HepG2 (cell line): Measurements from ENCODE around the gene TIGD6. TPM values are rescaled to one million over a fixed set of nuclear protein-coding genes. Genes with fewer than 3 reads are reported as not detected.

Experiments
- FOXJ3 ChIP-seq: sonication (generic); formaldehyde crosslinking; IDR thresholded peaks from 2 replicates; pipeline ENCODE4 v1.4.0; 2020; ENCODE audit warnings: missing genetic modification reagents, mild to moderate bottlenecking, borderline replicate concordance
- GTF2F1 ChIP-seq: fragments of 150-350 bp; IDR thresholded peaks from 2 replicates; pipeline ENCODE4 v1.6.1; 2014; ENCODE audit warnings: low read length
- ISX ChIP-seq: sonication (generic); formaldehyde crosslinking; conservative IDR thresholded peaks from 2 replicates; pipeline ENCODE4 v1.5.0; 2020; ENCODE audit warnings: missing genetic modification reagents
- JARID2 ChIP-seq: sonication (generic); formaldehyde crosslinking; IDR thresholded peaks from 2 replicates; pipeline ENCODE4 v1.8.1; 2023; ENCODE audit warnings: missing genetic modification reagents, inconsistent platforms; ENCODE audit not compliant: insufficient replicate concordance
- PLRG1 ChIP-seq: fragments of 450-650 bp; conservative IDR thresholded peaks from 2 replicates; pipeline ENCODE4 v1.6.1; 2016
- PTBP1 ChIP-seq: fragments of 200-400 bp; formaldehyde crosslinking; IDR thresholded peaks from 2 replicates; pipeline ENCODE4 v1.6.1; 2018; ENCODE audit warnings: low read length, low read depth; ENCODE audit not compliant: poor library complexity, severe bottlenecking
- RFXANK ChIP-seq: IDR thresholded peaks from 2 replicates; pipeline ENCODE4 v1.6.1; 2016
- RFXAP ChIP-seq: sonication (generic); formaldehyde crosslinking; IDR thresholded peaks from 2 replicates; pipeline ENCODE4 v1.4.0; 2020; ENCODE audit warnings: missing genetic modification reagents, borderline replicate concordance
- RXRB ChIP-seq: IDR thresholded peaks from 2 replicates; pipeline ENCODE4 v1.6.1; 2016; ENCODE audit warnings: borderline replicate concordance, missing genetic modification reagents, missing compliant biosample characterization
- SALL2 ChIP-seq: sonication (generic); formaldehyde crosslinking; IDR thresholded peaks from 2 replicates; pipeline ENCODE4 v1.8.1; 2023; ENCODE audit warnings: mild to moderate bottlenecking, missing genetic modification reagents, inconsistent platforms
- TARDBP ChIP-seq: sonication (generic); formaldehyde crosslinking; IDR thresholded peaks from 2 replicates; pipeline ENCODE4 v1.8.0; 2022; ENCODE audit warnings: mild to moderate bottlenecking, missing genetic modification reagents
- TRIM24 ChIP-seq: sonication (generic); formaldehyde crosslinking; IDR thresholded peaks from 2 replicates; pipeline ENCODE4 v1.8.0; 2022; ENCODE audit warnings: mild to moderate bottlenecking, missing genetic modification reagents
- ZNF432 ChIP-seq: sonication (generic); formaldehyde crosslinking; IDR thresholded peaks from 2 replicates; pipeline ENCODE4 v1.5.0; 2020; ENCODE audit warnings: missing genetic modification reagents, mild to moderate bottlenecking, borderline replicate concordance
- ZNF460 ChIP-seq: sonication (generic); formaldehyde crosslinking; IDR thresholded peaks from 2 replicates; pipeline ENCODE4 v1.5.1; 2020; ENCODE audit warnings: missing genetic modification reagents, mild to moderate bottlenecking, borderline replicate concordance
- ZNF749 ChIP-seq: sonication (generic); formaldehyde crosslinking; IDR thresholded peaks from 2 replicates; pipeline ENCODE4 v1.8.0; 2022; ENCODE audit warnings: mild to moderate bottlenecking, missing genetic modification reagents, moderate library complexity, borderline replicate concordance
- polyA plus RNA-seq, 8 experiments: library from polyadenylated mRNA; depleted of rRNA in 3 of 8; stranded (reverse) in 7 of 8; unstranded in 1 of 8; fragments of >200 nt; fragmentation: Illumina TruSeq in 4 of 8; extraction: Trizol in 4 of 8; gene quantifications; 2 replicates each; pipeline versions ENCODE4 v1.2.1 to v1.2.3, GENCODE V29; 2011 to 2016; ENCODE audit warnings: low read depth in 4 of 8, missing spikeins in 1 of 8, mixed read lengths in 1 of 8; ENCODE audit not compliant: insufficient read depth in 1 of 8
- total RNA-seq, 5 experiments: library from RNA; depleted of rRNA; stranded (reverse); fragments of >200 nt; fragmentation: Illumina TruSeq; extraction: Trizol; gene quantifications; 2 replicates each; pipeline ENCODE4 v1.2.3, GENCODE V29; 2016; ENCODE audit warnings: low read depth in 1 of 5
- TF ChIP-seq, protein P1 (sequence below): sonication (generic); IDR thresholded peaks from 2 replicates; pipeline ENCODE4 v1.6.1; 2016; ENCODE audit warnings: low read depth, borderline replicate concordance
- TF ChIP-seq, protein P2 (sequence below): sonication (generic); formaldehyde crosslinking; IDR thresholded peaks from one replicate; pipeline ENCODE4 v1.5.1; 2020; ENCODE audit warnings: mild to moderate bottlenecking, missing genetic modification reagents; ENCODE audit errors: not compliant biosample characterization
- TF ChIP-seq, protein P3 (sequence below): sonication (generic); formaldehyde crosslinking; conservative IDR thresholded peaks from 2 replicates; pipeline ENCODE4 v1.8.0; 2022; ENCODE audit warnings: missing genetic modification reagents

The TIGD6 gene
- total and polyA plus RNA-seq, 2 of the 13 experiments (the other 11 are each of a cell fraction or from before 2014, with no cell fraction given): 2.1 to 2.9 TPM

DNA sequence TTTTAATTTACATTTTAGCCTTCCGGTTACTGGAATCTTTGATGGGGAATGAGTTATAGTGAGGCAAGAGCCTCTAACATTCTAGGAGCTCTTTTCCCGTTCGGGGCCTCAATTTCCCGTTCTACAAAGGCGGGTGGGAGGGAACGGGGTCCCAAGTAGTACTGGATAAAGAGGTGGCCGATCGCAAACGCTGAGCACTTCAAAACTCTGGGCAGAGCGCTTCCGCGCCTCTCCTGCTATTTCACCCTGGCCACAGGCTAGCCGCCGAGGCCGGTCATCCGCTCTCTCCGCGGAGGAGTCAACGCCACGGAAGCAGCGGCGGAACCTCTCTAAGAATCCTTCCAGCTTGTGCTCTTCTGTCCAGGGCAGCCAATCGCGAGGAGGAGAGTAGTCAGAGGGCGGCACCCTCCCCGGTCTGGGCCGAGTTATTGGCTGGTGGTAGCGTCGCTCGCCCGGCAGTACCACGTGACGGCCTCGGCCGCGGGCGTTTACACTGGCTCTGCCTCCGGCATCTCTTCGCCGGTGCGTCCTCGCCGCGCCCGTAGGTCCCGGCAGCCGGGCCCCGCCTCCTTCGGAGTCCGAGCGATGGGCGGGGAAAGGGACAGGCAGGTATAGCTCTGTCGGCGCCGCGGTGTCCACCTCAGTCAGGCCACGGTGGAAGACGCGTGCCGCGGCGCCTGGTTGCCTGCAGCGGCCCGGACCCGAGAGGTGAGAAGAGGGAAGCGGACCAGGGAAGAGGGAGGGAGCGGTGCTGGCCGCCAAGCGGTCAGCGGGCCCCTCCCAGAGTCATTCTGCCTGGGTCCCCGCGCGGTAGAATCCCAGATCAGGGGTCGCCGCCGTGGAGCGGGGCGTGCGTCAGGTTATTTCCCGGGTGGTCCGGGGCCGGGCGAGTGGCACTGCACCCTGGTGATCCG, 39.9 kb downstream of the TIGD6 start, which contains the start of gene SLC26A2 (continued):
- TF ChIP-seq PTBP1: no peak
- peak; percentile 30 for TF ChIP-seq RXRB (CRISPR knock-in tag)
- TF ChIP-seq ISX (CRISPR knock-in tag): no peak; the same call in 1 of the 2 replicates
- TF ChIP-seq GTF2F1: no peak
- TF ChIP-seq, protein P1, sequence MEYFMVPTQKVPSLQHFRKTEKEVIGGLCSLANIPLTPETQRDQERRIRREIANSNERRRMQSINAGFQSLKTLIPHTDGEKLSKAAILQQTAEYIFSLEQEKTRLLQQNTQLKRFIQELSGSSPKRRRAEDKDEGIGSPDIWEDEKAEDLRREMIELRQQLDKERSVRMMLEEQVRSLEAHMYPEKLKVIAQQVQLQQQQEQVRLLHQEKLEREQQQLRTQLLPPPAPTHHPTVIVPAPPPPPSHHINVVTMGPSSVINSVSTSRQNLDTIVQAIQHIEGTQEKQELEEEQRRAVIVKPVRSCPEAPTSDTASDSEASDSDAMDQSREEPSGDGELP: no peak
- peak; percentile 58; the same call in 1 of the 2 replicates for TF ChIP-seq TARDBP (CRISPR knock-in tag)
- no peak for TF ChIP-seq ZNF460 (CRISPR knock-in tag)
- TF ChIP-seq JARID2: peak; percentile 39
- no peak for TF ChIP-seq FOXJ3 (CRISPR knock-in tag)
- no peak for TF ChIP-seq TRIM24 (CRISPR knock-in tag)
- 0 out of 2 replicates have a peak, but pooled peaks have one; percentile 34 for TF ChIP-seq RFXAP (CRISPR knock-in tag)
- peak; percentile 55; the same call in 1 of the 2 replicates for TF ChIP-seq SALL2 (CRISPR knock-in tag)
- TF ChIP-seq, protein P2, sequence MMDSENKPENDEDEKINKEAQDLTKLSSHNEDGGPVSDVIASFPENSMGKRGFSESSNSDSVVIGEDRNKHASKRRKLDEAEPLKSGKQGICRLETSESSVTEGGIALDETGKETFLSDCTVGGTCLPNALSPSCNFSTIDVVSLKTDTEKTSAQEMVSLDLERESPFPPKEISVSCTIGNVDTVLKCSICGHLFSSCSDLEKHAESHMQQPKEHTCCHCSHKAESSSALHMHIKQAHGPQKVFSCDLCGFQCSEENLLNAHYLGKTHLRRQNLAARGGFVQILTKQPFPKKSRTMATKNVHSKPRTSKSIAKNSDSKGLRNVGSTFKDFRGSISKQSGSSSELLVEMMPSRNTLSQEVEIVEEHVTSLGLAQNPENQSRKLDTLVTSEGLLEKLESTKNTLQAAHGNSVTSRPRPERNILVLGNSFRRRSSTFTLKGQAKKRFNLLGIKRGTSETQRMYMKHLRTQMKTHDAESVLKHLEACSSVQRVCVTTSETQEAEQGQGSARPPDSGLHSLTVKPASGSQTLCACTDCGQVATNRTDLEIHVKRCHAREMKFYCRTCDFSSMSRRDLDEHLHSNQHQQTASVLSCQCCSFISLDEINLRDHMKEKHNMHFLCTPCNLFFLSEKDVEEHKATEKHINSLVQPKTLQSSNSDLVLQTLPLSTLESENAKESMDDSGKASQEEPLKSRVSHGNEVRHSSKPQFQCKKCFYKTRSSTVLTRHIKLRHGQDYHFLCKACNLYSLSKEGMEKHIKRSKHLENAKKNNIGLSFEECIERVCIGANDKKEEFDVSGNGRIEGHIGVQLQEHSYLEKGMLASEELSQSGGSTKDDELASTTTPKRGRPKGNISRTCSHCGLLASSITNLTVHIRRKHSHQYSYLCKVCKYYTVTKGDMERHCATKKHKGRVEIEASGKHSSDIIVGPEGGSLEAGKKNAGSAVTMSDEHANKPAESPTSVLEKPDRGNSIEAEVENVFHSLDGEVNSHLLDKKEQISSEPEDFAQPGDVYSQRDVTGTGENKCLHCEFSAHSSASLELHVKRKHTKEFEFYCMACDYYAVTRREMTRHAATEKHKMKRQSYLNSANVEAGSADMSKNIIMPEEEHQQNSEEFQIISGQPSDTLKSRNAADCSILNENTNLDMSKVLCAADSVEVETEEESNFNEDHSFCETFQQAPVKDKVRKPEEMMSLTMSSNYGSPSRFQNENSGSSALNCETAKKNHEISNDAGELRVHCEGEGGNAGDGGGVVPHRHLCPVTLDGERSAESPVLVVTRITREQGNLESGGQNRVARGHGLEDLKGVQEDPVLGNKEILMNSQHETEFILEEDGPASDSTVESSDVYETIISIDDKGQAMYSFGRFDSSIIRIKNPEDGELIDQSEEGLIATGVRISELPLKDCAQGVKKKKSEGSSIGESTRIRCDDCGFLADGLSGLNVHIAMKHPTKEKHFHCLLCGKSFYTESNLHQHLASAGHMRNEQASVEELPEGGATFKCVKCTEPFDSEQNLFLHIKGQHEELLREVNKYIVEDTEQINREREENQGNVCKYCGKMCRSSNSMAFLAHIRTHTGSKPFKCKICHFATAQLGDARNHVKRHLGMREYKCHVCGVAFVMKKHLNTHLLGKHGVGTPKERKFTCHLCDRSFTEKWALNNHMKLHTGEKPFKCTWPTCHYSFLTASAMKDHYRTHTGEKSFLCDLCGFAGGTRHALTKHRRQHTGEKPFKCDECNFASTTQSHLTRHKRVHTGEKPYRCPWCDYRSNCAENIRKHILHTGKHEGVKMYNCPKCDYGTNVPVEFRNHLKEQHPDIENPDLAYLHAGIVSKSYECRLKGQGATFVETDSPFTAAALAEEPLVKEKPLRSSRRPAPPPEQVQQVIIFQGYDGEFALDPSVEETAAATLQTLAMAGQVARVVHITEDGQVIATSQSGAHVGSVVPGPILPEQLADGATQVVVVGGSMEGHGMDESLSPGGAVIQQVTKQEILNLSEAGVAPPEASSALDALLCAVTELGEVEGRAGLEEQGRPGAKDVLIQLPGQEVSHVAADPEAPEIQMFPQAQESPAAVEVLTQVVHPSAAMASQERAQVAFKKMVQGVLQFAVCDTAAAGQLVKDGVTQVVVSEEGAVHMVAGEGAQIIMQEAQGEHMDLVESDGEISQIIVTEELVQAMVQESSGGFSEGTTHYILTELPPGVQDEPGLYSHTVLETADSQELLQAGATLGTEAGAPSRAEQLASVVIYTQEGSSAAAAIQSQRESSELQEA (CRISPR knock-in tag): peak; percentile 94
- TF ChIP-seq, protein P3, sequence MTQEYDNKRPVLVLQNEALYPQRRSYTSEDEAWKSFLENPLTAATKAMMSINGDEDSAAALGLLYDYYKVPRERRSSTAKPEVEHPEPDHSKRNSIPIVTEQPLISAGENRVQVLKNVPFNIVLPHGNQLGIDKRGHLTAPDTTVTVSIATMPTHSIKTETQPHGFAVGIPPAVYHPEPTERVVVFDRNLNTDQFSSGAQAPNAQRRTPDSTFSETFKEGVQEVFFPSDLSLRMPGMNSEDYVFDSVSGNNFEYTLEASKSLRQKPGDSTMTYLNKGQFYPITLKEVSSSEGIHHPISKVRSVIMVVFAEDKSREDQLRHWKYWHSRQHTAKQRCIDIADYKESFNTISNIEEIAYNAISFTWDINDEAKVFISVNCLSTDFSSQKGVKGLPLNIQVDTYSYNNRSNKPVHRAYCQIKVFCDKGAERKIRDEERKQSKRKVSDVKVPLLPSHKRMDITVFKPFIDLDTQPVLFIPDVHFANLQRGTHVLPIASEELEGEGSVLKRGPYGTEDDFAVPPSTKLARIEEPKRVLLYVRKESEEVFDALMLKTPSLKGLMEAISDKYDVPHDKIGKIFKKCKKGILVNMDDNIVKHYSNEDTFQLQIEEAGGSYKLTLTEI (CRISPR knock-in tag): no peak
- TF ChIP-seq RFXANK (CRISPR knock-in tag): peak; percentile 40; the same call in 1 of the 2 replicates
- TF ChIP-seq ZNF749 (CRISPR knock-in tag): no peak
- TF ChIP-seq PLRG1: no peak
- TF ChIP-seq ZNF432 (CRISPR knock-in tag): no peak
